Ectodermal cell (in vitro differentiated cells): Measurements from ENCODE around the gene ZNF618.

Experiments
- H3K27ac ChIP-seq: 2 replicates; pipeline ENCODE4 v1.7.0; 2013; ENCODE audit warnings: mild to moderate bottlenecking, low read depth, low read length; ENCODE audit not compliant: insufficient read depth, poor library complexity, severe bottlenecking
- H3K27me3 ChIP-seq: 2 replicates; pipeline ENCODE4 v1.7.0; 2013; ENCODE audit warnings: mild to moderate bottlenecking, low read length; ENCODE audit not compliant: insufficient read depth, control insufficient read depth, poor library complexity, severe bottlenecking
- H3K36me3 ChIP-seq: one replicate; pipeline ENCODE4 v1.7.0; 2013; ENCODE audit warnings: low read length; ENCODE audit not compliant: control insufficient read depth, insufficient read depth
- H3K4me1 ChIP-seq: one replicate; pipeline ENCODE4 v1.7.0; 2013; ENCODE audit warnings: low read length; ENCODE audit not compliant: control insufficient read depth, insufficient read depth
- H3K4me3 ChIP-seq: 2 replicates; pipeline ENCODE4 v1.7.0; 2013; ENCODE audit warnings: low read depth, low read length, control low read depth; ENCODE audit not compliant: insufficient read depth
- H3K9me3 ChIP-seq: 2 replicates; pipeline ENCODE4 v1.7.0; 2013; ENCODE audit warnings: mild to moderate bottlenecking, low read length, moderate library complexity; ENCODE audit not compliant: control insufficient read depth
- WGBS, 2 experiments: methylation state at CpG; one replicate each; pipeline ENCODE4 v1.1.7; 2013; ENCODE audit warnings: missing lambda C conversion rate in 2 of 2; 5-methylcytosine and 5-hydroxymethylcytosine counted together

ZNF618 gene

DNA sequence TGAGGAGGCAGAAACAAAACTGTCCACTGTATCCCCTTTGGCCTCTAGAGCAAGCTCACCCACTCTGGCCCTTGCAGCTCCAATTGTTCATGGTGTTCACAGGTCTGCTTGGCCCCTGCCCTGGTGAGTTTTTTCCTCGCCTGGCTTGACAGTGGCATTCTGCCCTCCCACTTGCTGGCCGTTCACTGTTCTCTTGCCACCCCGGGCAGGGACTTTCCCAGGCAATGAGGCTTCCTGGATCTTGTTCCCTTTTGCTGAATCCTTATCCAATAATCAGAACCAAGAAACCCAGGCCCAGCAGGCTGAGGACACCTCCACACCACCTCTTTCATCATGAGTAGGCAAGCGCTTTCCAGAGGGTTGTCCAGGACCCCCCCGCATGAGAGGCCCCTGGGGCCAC is 31.2 kb downstream of the ZNF618 start:
- Histone ChIP-seq H3K27ac (no peak overlapping the region), H3K9me3 (peaks cover 3% of the 10 kb centered on the region), H3K27me3 (no peaks in the 10 kb centered on the region), H3K4me1 (peaks cover 8% of the 10 kb centered on the region), H3K4me3 (no peak overlapping the region), H3K36me3 (no peaks in the 10 kb centered on the region)
- 85 to 89% methylated on average over 5 of the region's 5 CpGs for WGBS, 2 experiments

- no peak overlapping the region for H3K27ac ChIP-seq
- H3K9me3 ChIP-seq: no peaks in the 10 kb centered on the region
- H3K4me1 ChIP-seq: peaks cover 8% of the 10 kb centered on the region
- H3K36me3 ChIP-seq: no peaks in the 10 kb centered on the region
- no peaks in the 10 kb centered on the region for H3K27me3 ChIP-seq
- WGBS, 2 experiments: 88 to 95% methylated on average over 9 of the region's 9 CpGs
- no peak overlapping the region for H3K4me3 ChIP-seq
These were observed 33.3 kb downstream of the ZNF618 start for GRCh38 chr9:113909421-113909820.

DNA sequence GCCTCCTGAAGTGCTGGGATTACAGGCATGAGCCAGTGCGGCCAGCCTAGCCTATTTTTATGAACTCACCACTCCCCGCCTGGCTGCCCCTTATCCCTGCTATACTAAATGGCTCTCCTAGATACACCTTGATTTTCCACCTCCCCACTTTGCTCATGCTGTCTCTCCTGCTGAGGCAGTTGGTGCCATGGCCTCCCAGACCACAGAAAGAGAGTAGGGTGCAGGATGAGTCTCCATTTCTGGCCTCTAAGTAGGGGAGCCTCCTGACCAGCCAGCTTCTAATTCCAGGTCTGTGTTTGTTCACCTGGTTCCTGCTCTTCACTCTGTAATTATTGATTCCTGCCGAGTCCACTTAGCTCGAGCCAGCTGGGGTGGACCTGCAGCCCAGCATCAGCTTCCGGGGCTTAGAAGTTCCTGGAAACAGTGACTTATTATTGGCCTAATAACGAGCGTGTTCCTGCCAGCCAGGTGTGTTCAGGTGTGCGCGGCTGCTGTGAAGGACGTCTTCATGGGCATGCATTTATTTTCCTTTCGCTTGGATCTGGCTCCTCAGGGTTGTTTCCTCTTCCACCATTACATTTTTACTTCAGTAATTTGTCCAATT is 34.0 kb downstream of the ZNF618 start:
- H3K36me3 ChIP-seq: no peaks in the 10 kb centered on the region
- no peaks in the 10 kb centered on the region for H3K9me3 ChIP-seq
- 88 to 91% methylated on average over 11 of the region's 11 CpGs for WGBS, 2 experiments
- no peaks in the 10 kb centered on the region for H3K27me3 ChIP-seq
- peaks cover 8% of the 10 kb centered on the region for H3K4me1 ChIP-seq
- H3K27ac ChIP-seq: no peak overlapping the region
- H3K4me3 ChIP-seq: no peak overlapping the region

- no peak overlapping the region for H3K4me3 ChIP-seq
- H3K9me3 ChIP-seq: no peaks in the 10 kb centered on the region
- 66 to 77% methylated on average over 5 to 6 of the region's 6 CpGs for WGBS, 2 experiments
- H3K4me1 ChIP-seq: peaks cover 8% of the 10 kb centered on the region
- no peak overlapping the region for H3K27ac ChIP-seq
- no peaks in the 10 kb centered on the region for H3K36me3 ChIP-seq
- H3K27me3 ChIP-seq: no peaks in the 10 kb centered on the region
These were observed 35.9 kb downstream of the ZNF618 start for GRCh38 chr9:113911850-113912557.

DNA sequence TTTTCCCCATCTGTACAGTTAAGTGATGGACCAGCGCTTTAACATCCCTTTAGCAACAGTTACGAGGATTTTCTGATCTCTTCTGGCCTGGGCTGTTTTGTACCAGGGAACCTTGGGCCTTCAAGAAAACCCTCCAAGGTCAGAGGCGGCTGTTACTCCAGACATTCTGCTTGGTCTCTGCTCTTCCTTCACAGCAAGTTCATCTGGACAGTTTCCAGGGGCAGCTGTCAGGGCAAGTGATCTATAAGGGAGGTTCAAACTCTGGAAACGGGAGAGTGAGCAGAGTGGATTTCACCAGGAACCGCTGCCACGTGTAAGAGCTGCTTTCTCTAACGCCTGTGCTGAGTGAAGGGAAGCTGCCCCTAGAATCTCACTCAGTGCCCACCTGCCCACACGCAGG is 36.7 kb downstream of the ZNF618 start:
- no peak overlapping the region for H3K4me3 ChIP-seq
- WGBS, 2 experiments: 95 to 96% methylated on average over 8 of the region's 8 CpGs
- no peaks in the 10 kb centered on the region for H3K9me3 ChIP-seq
- H3K36me3 ChIP-seq: no peaks in the 10 kb centered on the region
- H3K27ac ChIP-seq: no peak overlapping the region
- H3K27me3 ChIP-seq: no peaks in the 10 kb centered on the region
- H3K4me1 ChIP-seq: peaks cover 8% of the 10 kb centered on the region

DNA sequence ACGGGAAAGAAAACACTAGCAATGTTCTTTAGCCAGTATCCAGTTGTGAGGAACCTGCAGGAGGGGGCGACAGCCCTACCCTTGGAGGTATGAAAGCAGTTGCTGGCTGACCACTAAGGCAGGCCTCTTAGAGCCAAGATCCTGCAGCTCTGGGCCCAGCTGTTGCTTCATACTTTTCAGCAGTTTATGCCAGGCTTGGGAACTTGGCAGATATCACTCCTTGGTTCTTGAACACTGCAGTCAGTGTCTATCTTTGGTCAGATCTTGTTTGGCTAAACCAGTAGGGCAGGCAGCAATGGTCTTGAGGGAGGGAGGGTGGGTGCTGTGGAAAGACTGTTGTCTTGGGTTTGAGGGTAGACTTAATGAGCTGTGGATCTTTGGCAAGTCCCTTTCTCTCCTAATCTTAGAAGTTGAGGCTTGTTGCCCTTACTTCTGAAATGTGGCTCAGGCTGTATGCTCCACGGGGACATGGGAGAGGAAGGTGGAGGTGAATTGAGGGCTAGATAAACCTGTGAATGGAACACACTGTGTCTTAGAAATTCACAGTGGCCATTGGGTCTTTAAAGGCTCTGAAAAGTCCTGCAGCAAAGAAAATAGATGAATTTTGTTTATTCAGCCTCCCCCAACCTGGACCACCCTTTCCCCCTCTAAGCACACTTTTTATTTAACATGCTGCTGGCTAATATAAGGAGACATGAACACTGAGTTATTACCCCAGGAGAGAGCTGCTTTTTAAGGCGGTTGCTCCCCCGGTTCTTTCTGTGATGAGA is 37.5 kb downstream of the ZNF618 start:
- H3K36me3 ChIP-seq: no peaks in the 10 kb centered on the region
- H3K27ac ChIP-seq: no peak overlapping the region
- no peak overlapping the region for H3K4me3 ChIP-seq
- WGBS, 2 experiments: 94 to 95% methylated on average over 5 of the region's 5 CpGs
- H3K4me1 ChIP-seq: peaks cover 8% of the 10 kb centered on the region
- no peaks in the 10 kb centered on the region for H3K27me3 ChIP-seq
- H3K9me3 ChIP-seq: no peaks in the 10 kb centered on the region

GRCh38 chr9:113914517-113914916 is 38.4 kb downstream of the ZNF618 start:
- Histone ChIP-seq H3K36me3 (no peaks in the 10 kb centered on the region), H3K4me3 (no peak overlapping the region), H3K27ac (no peak overlapping the region), H3K27me3 (no peaks in the 10 kb centered on the region), H3K9me3 (no peaks in the 10 kb centered on the region), H3K4me1 (peaks cover 8% of the 10 kb centered on the region)
- WGBS, 2 experiments: 96 to 100% methylated on average over 1 to 2 of the region's 2 CpGs

- Histone ChIP-seq H3K36me3 (no peaks in the 10 kb centered on the region), H3K27ac (no peak overlapping the region), H3K27me3 (no peaks in the 10 kb centered on the region), H3K4me1 (peaks cover 8% of the 10 kb centered on the region), H3K4me3 (no peak overlapping the region), H3K9me3 (no peaks in the 10 kb centered on the region)
- whole genome bisulfite sequencing, 2 experiments: 94 to 95% methylated on average over 8 of the region's 9 CpGs
These were observed 39.8 kb downstream of the ZNF618 start for GRCh38 chr9:113915817-113916434.

DNA sequence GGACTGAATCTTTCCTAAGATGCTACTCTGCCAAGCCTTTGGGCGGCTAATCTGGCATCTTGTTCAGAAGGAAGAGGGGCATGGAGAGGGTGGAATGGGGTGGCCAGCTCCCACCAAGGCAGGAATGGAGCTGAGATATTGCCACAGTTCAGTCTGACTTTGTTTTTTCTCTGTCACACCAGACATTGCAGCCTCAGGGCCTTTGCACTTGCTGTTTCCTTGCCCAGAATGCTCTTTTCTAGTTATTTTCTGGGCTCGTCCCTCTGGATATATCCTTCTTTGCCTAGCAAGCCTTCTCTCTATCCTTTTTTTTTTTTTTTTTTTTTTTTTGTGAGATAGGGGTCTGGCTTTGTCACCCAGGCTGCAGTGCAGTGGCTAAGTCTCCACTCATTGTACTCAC is 40.8 kb downstream of the ZNF618 start:
- Histone ChIP-seq H3K27ac (no peak overlapping the region), H3K36me3 (no peaks in the 10 kb centered on the region), H3K27me3 (no peaks in the 10 kb centered on the region), H3K4me3 (no peak overlapping the region), H3K4me1 (peaks cover 3% of the 10 kb centered on the region), H3K9me3 (no peaks in the 10 kb centered on the region)
- 84 to 92% methylated on average over 2 of the region's 2 CpGs for WGBS, 2 experiments
